Spleen (tissue), 11 donors: ENCODE data around the gene AZU1. TPM values are rescaled to one million over a fixed set of nuclear protein-coding genes. Genes with fewer than 3 reads are reported as not detected.

ENCODE experiments used
- DNase-seq: peaks from one replicate; pipeline ENCODE4 v3.0.0-alpha.2; 2020
- H3K27ac ChIP-seq, 8 donors: fragments of 200-600 bp; sonication (generic) in 7 of 8; 1 replicate in 4 of 8; 2 replicates in 4 of 8; pipeline versions ENCODE4 v1.5.0 to v1.8.0; 2016 to 2021; ENCODE audit warnings: inconsistent platforms in 4 of 8, mild to moderate bottlenecking in 4 of 8, moderate library complexity in 1 of 8
- H3K27me3 ChIP-seq, 7 donors: fragments of 200-600 bp; sonication (generic) in 6 of 7; replicated peaks in 1 of 7; 1 replicate in 4 of 7; 2 replicates in 3 of 7; pipeline versions ENCODE4 v1.5.0 to v1.8.0; 2016 to 2021; ENCODE audit warnings: inconsistent platforms in 3 of 7, mild to moderate bottlenecking in 1 of 7
- H3K36me3 ChIP-seq, 6 donors: fragments of 200-600 bp; sonication (generic) in 5 of 6; 1 replicate in 4 of 6; 2 replicates in 2 of 6; pipeline versions ENCODE4 v1.5.0 to v1.8.0; 2016 to 2021; ENCODE audit warnings: inconsistent platforms in 2 of 6
- H3K4me1 ChIP-seq, 6 donors: fragments of 200-600 bp; sonication (generic) in 5 of 6; 1 replicate in 3 of 6; 2 replicates in 3 of 6; pipeline versions ENCODE4 v1.5.0 to v1.8.0; 2016 to 2021; ENCODE audit warnings: inconsistent platforms in 3 of 6
- H3K4me3 ChIP-seq, 8 donors: fragments of 200-600 bp; sonication (generic) in 7 of 8; 1 replicate in 4 of 8; 2 replicates in 4 of 8; pipeline versions ENCODE4 v1.5.0 to v1.8.0; 2016 to 2021; ENCODE audit warnings: inconsistent platforms in 4 of 8, mild to moderate bottlenecking in 4 of 8, moderate library complexity in 2 of 8
- H3K9me3 ChIP-seq, 8 donors: fragments of 200-600 bp; sonication (generic) in 7 of 8; 1 replicate in 4 of 8; 2 replicates in 4 of 8; pipeline versions ENCODE4 v1.5.0 to v1.8.0; 2016 to 2021; ENCODE audit warnings: inconsistent platforms in 4 of 8
- POLR2A ChIP-seq, 3 donors: fragments of 450-650 bp; IDR thresholded peaks; one replicate each; pipeline ENCODE4 v1.5.1; 2017; ENCODE audit warnings: antibody characterized with exemption in 3 of 3, mild to moderate bottlenecking in 1 of 3
- POLR2AphosphoS5 ChIP-seq, 3 donors: sonication (generic); formaldehyde crosslinking; IDR thresholded peaks; one replicate each; pipeline ENCODE4 v1.5.1; 2017; ENCODE audit warnings: antibody characterized with exemption in 3 of 3
- WGBS, 5 donors: extraction: QIAGEN DNeasy Blood & Tissue Kit in 3 of 5; methylation state at CpG; one replicate each; pipeline versions ENCODE4 v1.1.5 to v1.1.7; 2013 to 2018; 5-methylcytosine and 5-hydroxymethylcytosine counted together
- intact Hi-C: fragments of 100-400 bp; cut with DNase I; formaldehyde crosslinking; loops from one replicate; pipeline ENCODE4 v1.15.0; 2023; ENCODE audit warnings: low total_unique reads
- polyA plus RNA-seq, 3 donors: library from polyadenylated mRNA; stranded (reverse); fragments of 200-250 nt; gene quantifications; one replicate each; pipeline ENCODE4 v1.2.1, GENCODE V29; 2013
- total RNA-seq, 7 donors: library from RNA; depleted of rRNA in 3 of 7; stranded (reverse); fragments of >200 nt in 3 of 7; fragmentation: NEBNext Ultra II Directional in 4 of 7; extraction: Animal tissue kit (Norgen Biotek cat#: 25700) in 4 of 7; gene quantifications; one replicate each; pipeline versions ENCODE4 v1.1.0 to v1.2.1, GENCODE V29; 2016 to 2021
- TF ChIP-seq, protein P1 (sequence below), 11 experiments: fragments of 200-600 bp in 7 of 11; fragments of 450-650 bp in 4 of 11; sonication (generic) in 4 of 11; IDR thresholded peaks in 8 of 11; conservative IDR thresholded peaks in 3 of 11; 1 replicate in 7 of 11; 2 replicates in 4 of 11; pipeline versions ENCODE4 v1.4.0 to v1.8.0; 2016 to 2021; ENCODE audit warnings: antibody characterized with exemption in 11 of 11, inconsistent platforms in 4 of 11, mild to moderate bottlenecking in 1 of 11
- donor health status: healthy with polysubstance abuse.
- donor health status: DM: no; HTN: no; CAD: no; lungs with moderate emphysema.
- donor health status: DM: no; HTN: no; CAD: no.
- donor health status: Bipolar disorder and iron deficiency.
- donor health status: healthy.
- donor health status: DM: no; HTN: no; CAD: no.
- donor health status: DM: yes; HTN: yes; CAD: no.

AZU1 gene
- total and polyA plus RNA-seq, 10 donors = 1.7 to 69.7 (median 7.2) TPM

DNA sequence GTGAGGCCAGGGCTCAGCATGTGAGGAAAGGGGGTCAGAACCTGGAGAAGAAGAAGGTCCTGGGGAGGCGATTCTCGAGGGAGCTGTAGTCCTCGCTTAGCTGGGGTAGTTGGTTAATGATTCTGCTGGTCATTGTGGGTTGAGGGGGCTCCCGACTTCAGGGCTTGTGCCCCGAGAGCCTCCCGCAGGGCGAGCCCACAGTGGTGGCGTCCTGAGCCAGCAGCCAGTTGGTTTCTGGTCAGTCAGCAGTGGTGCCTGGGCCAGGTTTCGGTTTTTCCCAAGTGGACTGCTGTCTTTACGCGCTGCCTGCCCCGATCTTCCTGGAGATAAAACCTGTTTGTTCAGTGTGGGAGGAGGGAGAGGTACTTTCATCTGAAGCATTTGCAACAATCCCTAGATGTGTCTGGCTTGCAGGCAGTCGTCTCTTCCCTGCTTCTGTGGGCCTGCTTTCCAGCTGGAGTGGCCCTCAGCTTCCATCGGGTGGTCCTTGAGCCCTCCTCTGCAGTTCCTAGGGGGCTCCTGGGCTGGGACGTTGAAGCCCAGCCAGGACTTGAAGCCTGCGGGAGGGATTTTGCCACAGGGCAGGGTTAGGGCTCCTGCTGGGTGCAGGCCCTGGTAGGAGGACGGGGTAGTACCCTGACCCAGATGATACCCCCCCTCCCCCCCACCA, 27.1 kb upstream of the AZU1 start:
- intact Hi-C loops = no loop called here
- no peaks in the 10 kb centered on the region for H3K27me3 ChIP-seq
- 42 to 63% (median 46%) methylated on average over 12 to 17 of the region's 17 CpGs for WGBS, 5 donors
- H3K9me3 ChIP-seq = no peaks in the 10 kb centered on the region
- peaks cover 54 to 88% (median 77%) of the 10 kb centered on the region in 6 donors for H3K4me1 ChIP-seq
- no peak for DNase-seq
- TF ChIP-seq POLR2AphosphoS5 (IDR thresholded peaks at IDR 0.05) = peak in 1 of 3 donors; percentile 22
- no peak for TF ChIP-seq POLR2A (IDR thresholded peaks at IDR 0.05)
- TF ChIP-seq, protein P1, sequence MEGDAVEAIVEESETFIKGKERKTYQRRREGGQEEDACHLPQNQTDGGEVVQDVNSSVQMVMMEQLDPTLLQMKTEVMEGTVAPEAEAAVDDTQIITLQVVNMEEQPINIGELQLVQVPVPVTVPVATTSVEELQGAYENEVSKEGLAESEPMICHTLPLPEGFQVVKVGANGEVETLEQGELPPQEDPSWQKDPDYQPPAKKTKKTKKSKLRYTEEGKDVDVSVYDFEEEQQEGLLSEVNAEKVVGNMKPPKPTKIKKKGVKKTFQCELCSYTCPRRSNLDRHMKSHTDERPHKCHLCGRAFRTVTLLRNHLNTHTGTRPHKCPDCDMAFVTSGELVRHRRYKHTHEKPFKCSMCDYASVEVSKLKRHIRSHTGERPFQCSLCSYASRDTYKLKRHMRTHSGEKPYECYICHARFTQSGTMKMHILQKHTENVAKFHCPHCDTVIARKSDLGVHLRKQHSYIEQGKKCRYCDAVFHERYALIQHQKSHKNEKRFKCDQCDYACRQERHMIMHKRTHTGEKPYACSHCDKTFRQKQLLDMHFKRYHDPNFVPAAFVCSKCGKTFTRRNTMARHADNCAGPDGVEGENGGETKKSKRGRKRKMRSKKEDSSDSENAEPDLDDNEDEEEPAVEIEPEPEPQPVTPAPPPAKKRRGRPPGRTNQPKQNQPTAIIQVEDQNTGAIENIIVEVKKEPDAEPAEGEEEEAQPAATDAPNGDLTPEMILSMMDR (IDR thresholded peaks at IDR 0.05 in 8 of 11, conservative IDR thresholded peaks at IDR 0.05 in 3 of 11) = no peak
- peak overlapping the region in 6 of 8 donors; percentile 8 to 99 (median 52) for H3K4me3 ChIP-seq
- peak overlapping the region in 6 of 8 donors; percentile 63 to 100 (median 98) for H3K27ac ChIP-seq
- peaks cover 5 to 64% (median 29%) of the 10 kb centered on the region in 6 donors for H3K36me3 ChIP-seq

DNA sequence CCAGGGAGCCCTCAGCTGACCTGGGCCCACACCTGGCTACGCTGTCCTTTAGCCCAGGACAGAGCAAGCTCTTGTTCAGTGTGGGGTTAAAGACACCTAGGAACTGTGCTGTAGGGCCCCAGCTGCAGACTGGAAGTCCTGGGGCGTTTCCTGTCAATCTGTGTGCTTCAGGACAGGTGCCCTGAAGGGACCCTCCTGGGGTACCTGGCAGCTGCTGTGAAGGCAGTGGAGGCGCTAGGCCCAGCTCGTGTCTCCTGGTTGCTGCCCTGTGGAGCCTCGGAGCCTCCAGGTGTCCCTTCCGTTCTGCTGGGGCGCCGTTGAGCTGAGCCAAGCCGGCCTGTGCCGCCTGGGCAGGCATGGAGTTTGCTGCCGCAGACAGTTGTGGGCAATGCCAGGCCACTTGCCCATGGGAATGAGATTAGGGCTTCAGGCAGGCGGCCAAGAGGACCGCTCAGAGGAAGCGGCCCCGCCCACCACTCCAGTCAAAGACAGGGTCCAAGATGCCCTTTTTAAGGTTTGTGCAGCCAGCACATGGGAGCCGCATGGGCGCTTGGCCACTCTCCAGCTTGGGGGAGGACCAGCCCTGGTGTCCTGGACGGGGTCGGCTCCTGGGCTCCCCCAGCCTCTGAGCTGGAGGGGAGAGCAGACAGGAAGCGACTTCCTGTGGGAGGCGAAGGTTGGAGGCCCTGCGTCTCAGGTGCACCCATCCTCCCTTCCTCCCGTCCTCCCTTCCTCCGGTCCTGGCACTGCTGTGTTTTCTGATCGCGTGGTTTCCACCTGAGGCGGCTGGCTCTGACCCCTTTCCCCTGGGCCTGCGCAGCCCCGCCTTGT, 26.4 kb upstream of the AZU1 start:
- peak overlapping the region in 7 of 8 donors; percentile 8 to 99 (median 23) for H3K4me3 ChIP-seq
- intact Hi-C loops = no loop called here

DNA sequence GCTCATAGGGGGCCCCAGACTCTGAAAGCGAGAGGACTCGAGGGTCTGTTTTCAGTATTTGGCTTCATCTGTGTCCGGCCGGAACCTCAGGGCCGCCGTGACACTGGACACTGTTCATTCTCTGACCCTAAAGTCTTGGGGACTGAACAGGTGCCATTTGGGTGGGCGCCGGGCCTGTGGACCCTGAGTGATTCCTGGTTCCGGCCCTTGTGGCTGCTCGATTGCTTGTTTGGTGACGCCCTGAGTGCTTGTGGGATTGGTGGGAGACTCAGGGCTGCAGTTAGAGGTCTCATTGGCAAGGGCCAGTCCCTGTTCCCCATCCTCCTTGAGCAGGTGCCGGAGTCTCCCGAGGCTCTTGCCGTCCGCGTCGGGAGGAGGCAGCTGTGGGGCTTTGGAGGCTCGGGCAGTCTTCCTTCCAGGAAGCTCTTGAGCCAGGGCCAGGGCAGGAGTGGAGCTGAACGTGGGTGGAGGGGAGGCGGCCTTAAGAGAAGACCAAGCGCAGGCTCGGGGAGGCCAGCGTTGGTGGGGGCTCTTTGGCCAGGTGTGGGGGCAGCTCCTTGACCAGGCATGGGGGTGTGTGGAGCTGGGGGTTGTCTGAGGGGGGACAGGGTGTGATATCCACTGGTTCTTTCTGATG, 25.7 kb upstream of the AZU1 start:
- peaks cover 9 to 79% (median 44%) of the 10 kb centered on the region in 6 donors for H3K36me3 ChIP-seq
- DNase-seq = no peak

More for the DNA sequence above, 26.4 kb upstream of the AZU1 start:
- peak; percentile 49 to 74 (median 59) for TF ChIP-seq POLR2AphosphoS5 (IDR thresholded peaks at IDR 0.05)
- TF ChIP-seq, protein P1 (IDR thresholded peaks at IDR 0.05 in 8 of 11, conservative IDR thresholded peaks at IDR 0.05 in 3 of 11) = no peak
- Histone ChIP-seq H3K27ac (peak overlapping the region in 7 of 8 donors; percentile 38 to 100 (median 64)), H3K36me3 (peaks cover 5 to 72% (median 37%) of the 10 kb centered on the region in 6 donors), H3K9me3 (no peaks in the 10 kb centered on the region), H3K4me1 (peaks cover 52 to 88% (median 74%) of the 10 kb centered on the region in 6 donors), H3K27me3 (no peaks in the 10 kb centered on the region)
- 27 to 57% (median 41%) methylated on average over 15 to 29 of the region's 29 CpGs for WGBS, 5 donors
- no peak for DNase-seq

More for the DNA sequence above, 25.7 kb upstream of the AZU1 start:
- Histone ChIP-seq H3K4me1 (peaks cover 49 to 90% (median 75%) of the 10 kb centered on the region in 6 donors), H3K27me3 (no peaks in the 10 kb centered on the region), H3K4me3 (peak overlapping the region in 6 of 8 donors; percentile 4 to 99 (median 22)), H3K27ac (peak overlapping the region in 7 of 8 donors; percentile 38 to 100 (median 64)), H3K9me3 (no peaks in the 10 kb centered on the region)
- TF ChIP-seq POLR2A (IDR thresholded peaks at IDR 0.05) (no peak), POLR2AphosphoS5 (IDR thresholded peaks at IDR 0.05) (peak in 2 of 3 donors; percentile 37 to 53)
- TF ChIP-seq, protein P1 (IDR thresholded peaks at IDR 0.05 in 8 of 11, conservative IDR thresholded peaks at IDR 0.05 in 3 of 11) = no peak
- intact Hi-C loops = no loop called here
- WGBS, 5 donors = 43 to 68% (median 61%) methylated on average over 19 to 23 of the region's 23 CpGs
